Activated CD4-positive, alpha-beta T cell treated with anti-CD3 and anti-CD28 coated beads, Interleukin-2, amount 10 ng/mL, durations not matched to agents 7 days and 5 days (primary cell): ENCODE data around the gene HSPB7. TPM values are rescaled to one million over a fixed set of nuclear protein-coding genes. Genes with fewer than 3 reads are reported as not detected.
A peak's percentile ranks its signal among the peaks of the same experiment; 100 is the strongest.
"Not testable (repeated sequence)": the region's sequence is repeated elsewhere in the genome, so short reads cannot be mapped to it uniquely, and the experiment has no call there.

ENCODE experiments used
- CTCF ChIA-PET: fragments of 350-600 bp; sonication (Branson Sonifier 250); formaldehyde crosslinking; loops from one replicate; lab custom pipeline; 2021; ENCODE audit warnings: antibody characterized with exemption; lab: Charles Lee
- POLR2A ChIA-PET: fragments of 350-600 bp; sonication (Branson Sonifier 250); formaldehyde crosslinking; loops from one replicate; lab custom pipeline; 2021; ENCODE audit warnings: antibody characterized with exemption; lab: Charles Lee
- DNase-seq: peaks from one replicate; pipeline ENCODE4 v3.0.0-alpha.2; 2020
- H3K27ac Mint-ChIP-seq: one replicate; pipeline ENCODE4 v1.8.0; 2021; ENCODE audit warnings: mild to moderate bottlenecking, moderate library complexity, mixed read lengths
- H3K27me3 Mint-ChIP-seq: one replicate; pipeline ENCODE4 v1.8.0; 2021; ENCODE audit warnings: mixed read lengths
- H3K36me3 Mint-ChIP-seq: one replicate; pipeline ENCODE4 v1.8.0; 2021; ENCODE audit warnings: low read depth, mixed read lengths
- H3K4me1 Mint-ChIP-seq: one replicate; pipeline ENCODE4 v1.8.0; 2021; ENCODE audit warnings: mixed read lengths
- H3K4me3 Mint-ChIP-seq: one replicate; pipeline ENCODE4 v1.8.0; 2021; ENCODE audit warnings: mild to moderate bottlenecking, moderate library complexity, mixed read lengths
- H3K9me3 Mint-ChIP-seq: one replicate; pipeline ENCODE4 v1.8.0; 2021; ENCODE audit warnings: mixed read lengths
- total RNA-seq, 2 experiments: library from RNA; stranded (reverse); gene quantifications; one replicate each; pipeline ENCODE4 v1.2.3, GENCODE V29; 2021

Gene HSPB7
- total RNA-seq, 2 experiments from 2014 or later = not detected

GRCh38 chr1:16028237-16029002 lies 10.6 kb upstream of the HSPB7 start:
- Mint-ChIP-seq H3K4me1 (peaks cover 2% of the 10 kb centered on the region), H3K27me3 (peaks cover 7% of the 10 kb centered on the region), H3K9me3 (no peaks in the 10 kb centered on the region), H3K27ac (no peak overlapping the region), H3K36me3 (no peaks in the 10 kb centered on the region), H3K4me3 (no peak overlapping the region)
- no peak for DNase-seq
- POLR2A ChIA-PET = no interaction called here
- CTCF ChIA-PET = interaction anchor here (1.1 to 2.1 kb wide), 2 partner anchors 8 to 10 kb away, joined by 5 read pairs; partner anchors contain the start of gene HSPB7

GRCh38 chr1:16026723-16027484 lies 9.1 kb upstream of the HSPB7 start:
- ChIA-PET POLR2A (no interaction called here), CTCF (interaction anchor here (1.0 kb wide), 1 partner anchor 52 kb away, joined by 3 read pairs; no protein-coding TSS in a partner anchor)
- Mint-ChIP-seq H3K36me3 (no peaks in the 10 kb centered on the region), H3K27me3 (peaks cover 7% of the 10 kb centered on the region), H3K9me3 (no peaks in the 10 kb centered on the region), H3K4me3 (no peak overlapping the region), H3K4me1 (peaks cover 2% of the 10 kb centered on the region), H3K27ac (no peak overlapping the region)
- DNase-seq = peak; percentile 33

GRCh38 chr1:16026302-16026701 lies 8.5 kb upstream of the HSPB7 start:
- DNase-seq, H3K4me1 Mint-ChIP-seq, H3K9me3 Mint-ChIP-seq, POLR2A ChIA-PET, H3K36me3 Mint-ChIP-seq, H3K4me3 Mint-ChIP-seq, H3K27me3 Mint-ChIP-seq, H3K27ac Mint-ChIP-seq: not testable (repeated sequence)
- CTCF ChIA-PET = interaction anchor here (1.0 kb wide), 1 partner anchor 53 kb away, joined by 3 read pairs; no protein-coding TSS in a partner anchor

GRCh38 chr1:16023050-16023653 lies 5.3 kb upstream of the HSPB7 start:
- CTCF ChIA-PET = interaction anchor here (0.9 kb wide), 1 partner anchor 34 kb away, joined by 3 read pairs; no protein-coding TSS in a partner anchor
- H3K4me3 Mint-ChIP-seq = no peak overlapping the region
- DNase-seq = no peak
- no peaks in the 10 kb centered on the region for H3K36me3 Mint-ChIP-seq
- peaks cover 2% of the 10 kb centered on the region for H3K27me3 Mint-ChIP-seq
- H3K9me3 Mint-ChIP-seq = no peaks in the 10 kb centered on the region
- POLR2A ChIA-PET = no interaction called here
- no peak overlapping the region for H3K27ac Mint-ChIP-seq
- peaks cover 2% of the 10 kb centered on the region for H3K4me1 Mint-ChIP-seq

GRCh38 chr1:16022393-16022792 lies 4.5 kb upstream of the HSPB7 start:
- Mint-ChIP-seq H3K36me3 (no peaks in the 10 kb centered on the region), H3K27me3 (no peaks in the 10 kb centered on the region), H3K27ac (no peak overlapping the region), H3K4me1 (no peaks in the 10 kb centered on the region), H3K4me3 (no peak overlapping the region), H3K9me3 (no peaks in the 10 kb centered on the region)
- DNase-seq = no peak
- ChIA-PET CTCF (no interaction called here), POLR2A (no interaction called here)

- no peaks in the 10 kb centered on the region for H3K9me3 Mint-ChIP-seq
- no peak within 1 kb of the TSS for H3K27ac Mint-ChIP-seq
- H3K4me1 Mint-ChIP-seq = no peaks in the 10 kb centered on the region
- POLR2A ChIA-PET = no interaction called here
- H3K27me3 Mint-ChIP-seq = no peaks in the 10 kb centered on the region
- no peaks in the 10 kb centered on the region for H3K36me3 Mint-ChIP-seq
- CTCF ChIA-PET = interaction anchor here (1.5 kb wide), 1 partner anchor 206 kb away, joined by 3 read pairs; no protein-coding TSS in a partner anchor
- H3K4me3 Mint-ChIP-seq = no peak within 1 kb of the TSS
- no peak for DNase-seq
Observed at GRCh38 chr1:16021681-16022080, 3.8 kb upstream of the HSPB7 start, which contains the start of gene CLCNKA. CLCNKA (plus strand) TSS chr1:16022036; CDS start chr1:16022620, 584 bp downstream.

- H3K36me3 Mint-ChIP-seq, H3K4me1 Mint-ChIP-seq, POLR2A ChIA-PET, H3K27ac Mint-ChIP-seq, DNase-seq, H3K9me3 Mint-ChIP-seq, H3K27me3 Mint-ChIP-seq, H3K4me3 Mint-ChIP-seq: not testable (repeated sequence)
- CTCF ChIA-PET = interaction anchor here (0.6 to 1.5 kb wide), 3 partner anchors 8 to 205 kb away, joined by 3 to 5 read pairs (median 5); no protein-coding TSS in a partner anchor
Observed at GRCh38 chr1:16020878-16021277, 3.0 kb upstream of the HSPB7 start.

- H3K9me3 Mint-ChIP-seq = no peaks in the 10 kb centered on the region
- no peak for DNase-seq
- no peaks in the 10 kb centered on the region for H3K27me3 Mint-ChIP-seq
- no peaks in the 10 kb centered on the region for H3K4me1 Mint-ChIP-seq
- H3K36me3 Mint-ChIP-seq = no peaks in the 10 kb centered on the region
- no peak overlapping the region for H3K4me3 Mint-ChIP-seq
- ChIA-PET POLR2A (no interaction called here), CTCF (interaction anchor here (0.6 to 2.6 kb wide), 5 partner anchors 9 to 205 kb away, joined by 3 to 10 read pairs (median 5); no protein-coding TSS in a partner anchor)
- H3K27ac Mint-ChIP-seq = peak overlapping the region; percentile 19
Observed at GRCh38 chr1:16020325-16020724, 2.5 kb upstream of the HSPB7 start.

GRCh38 chr1:16019644-16020277 lies 1.9 kb upstream of the HSPB7 start:
- Mint-ChIP-seq H3K27me3 (no peaks in the 10 kb centered on the region), H3K4me1 (no peaks in the 10 kb centered on the region), H3K9me3 (no peaks in the 10 kb centered on the region), H3K27ac (peak overlapping the region; percentile 19), H3K4me3 (no peak overlapping the region), H3K36me3 (no peaks in the 10 kb centered on the region)
- no peak for DNase-seq
- CTCF ChIA-PET = interaction anchor here (0.6 to 2.6 kb wide), 4 partner anchors 9 to 204 kb away, joined by 3 to 10 read pairs (median 4); no protein-coding TSS in a partner anchor
- POLR2A ChIA-PET = no interaction called here

- Mint-ChIP-seq H3K36me3 (no peaks in the 10 kb centered on the region), H3K4me1 (no peaks in the 10 kb centered on the region), H3K27ac (no peak overlapping the region), H3K27me3 (no peaks in the 10 kb centered on the region), H3K9me3 (no peaks in the 10 kb centered on the region), H3K4me3 (no peak overlapping the region)
- DNase-seq = no peak
- POLR2A ChIA-PET = no interaction called here
- CTCF ChIA-PET = interaction anchor here (1.1 to 2.6 kb wide), 4 partner anchors 10 to 162 kb away, joined by 3 to 10 read pairs (median 5); no protein-coding TSS in a partner anchor
Observed at GRCh38 chr1:16018749-16019643, 1.2 kb upstream of the HSPB7 start.

- H3K4me3 Mint-ChIP-seq = no peak overlapping the region
- ChIA-PET CTCF (interaction anchor here (1.1 to 2.6 kb wide), 3 partner anchors 10 to 163 kb away, joined by 3 to 10 read pairs (median 5); no protein-coding TSS in a partner anchor), POLR2A (no interaction called here)
- H3K36me3 Mint-ChIP-seq = no peaks in the 10 kb centered on the region
- H3K27ac Mint-ChIP-seq = no peak overlapping the region
- DNase-seq = no peak
- H3K4me1 Mint-ChIP-seq = no peaks in the 10 kb centered on the region
- H3K27me3 Mint-ChIP-seq = no peaks in the 10 kb centered on the region
- H3K9me3 Mint-ChIP-seq = no peaks in the 10 kb centered on the region
Observed at GRCh38 chr1:16018308-16018707, 465 bp upstream of the HSPB7 start.
